ENCODE data around the gene GTF2IRD1.
A peak's percentile ranks its signal among the peaks of the same experiment; 100 is the strongest.

The GTF2IRD1 gene

GRCh38 chr7:74441801-74442200 lies 11.9 kb upstream of the GTF2IRD1 start:
- Histone ChIP-seq H3K9me3 (ENCODE audit: severe bottlenecking) (no peaks in the 10 kb centered on the region), H3K27ac (no peak overlapping the region), H3K36me3 (no peaks in the 10 kb centered on the region), H3K27me3 (ENCODE audit: insufficient read depth, low read depth, severe bottlenecking) (no peaks in the 10 kb centered on the region), H3K4me3 (ENCODE audit: low read depth, low read length) (no peak overlapping the region)
- no peak for DNase-seq
- TF ChIP-seq CTCF (IDR thresholded peaks at IDR 0.05; ENCODE audit: low read depth, low read length), result no peak

- no peak for TF ChIP-seq CTCF (IDR thresholded peaks at IDR 0.05; ENCODE audit: low read depth, low read length)
- no peak for DNase-seq
- H3K36me3 ChIP-seq, result no peaks in the 10 kb centered on the region
- H3K27ac ChIP-seq, result no peak overlapping the region
- H3K9me3 ChIP-seq (ENCODE audit: severe bottlenecking), result no peaks in the 10 kb centered on the region
- H3K4me3 ChIP-seq (ENCODE audit: low read depth, low read length), result no peak overlapping the region
- no peaks in the 10 kb centered on the region for H3K27me3 ChIP-seq (ENCODE audit: insufficient read depth, low read depth, severe bottlenecking)
Observed at GRCh38 chr7:74443543-74444247, 10.0 kb upstream of the GTF2IRD1 start.

GRCh38 chr7:74449144-74449543 lies 4.6 kb upstream of the GTF2IRD1 start:
- Histone ChIP-seq H3K27ac (no peak overlapping the region), H3K4me3 (ENCODE audit: low read depth, low read length) (no peak overlapping the region), H3K36me3 (no peaks in the 10 kb centered on the region), H3K27me3 (ENCODE audit: insufficient read depth, low read depth, severe bottlenecking) (no peaks in the 10 kb centered on the region), H3K9me3 (ENCODE audit: severe bottlenecking) (no peaks in the 10 kb centered on the region)
- TF ChIP-seq CTCF (IDR thresholded peaks at IDR 0.05; ENCODE audit: low read depth, low read length), result no peak
- DNase-seq, result no peak

GRCh38 chr7:74449809-74450397 lies 3.8 kb upstream of the GTF2IRD1 start:
- peak; percentile 88 for TF ChIP-seq CTCF (IDR thresholded peaks at IDR 0.05; ENCODE audit: low read depth, low read length)
- no peaks in the 10 kb centered on the region for H3K27me3 ChIP-seq (ENCODE audit: insufficient read depth, low read depth, severe bottlenecking)
- H3K9me3 ChIP-seq (ENCODE audit: severe bottlenecking), result no peaks in the 10 kb centered on the region
- H3K27ac ChIP-seq, result no peak overlapping the region
- H3K36me3 ChIP-seq, result 0 out of 2 replicates have a peak, but pooled peaks cover 5% of the 10 kb centered on the region
- no peak overlapping the region for H3K4me3 ChIP-seq (ENCODE audit: low read depth, low read length)
- peak; percentile 66 for DNase-seq

GRCh38 chr7:74452748-74453321 lies 871 bp upstream of the GTF2IRD1 start:
- TF ChIP-seq CTCF (IDR thresholded peaks at IDR 0.05; ENCODE audit: low read depth, low read length), result no peak
- H3K27me3 ChIP-seq (ENCODE audit: insufficient read depth, low read depth, severe bottlenecking), result no peaks in the 10 kb centered on the region
- H3K27ac ChIP-seq, result peak overlapping the region; percentile 96
- no peaks in the 10 kb centered on the region for H3K9me3 ChIP-seq (ENCODE audit: severe bottlenecking)
- peak overlapping the region; percentile 88 for H3K4me3 ChIP-seq (ENCODE audit: low read depth, low read length)
- peaks cover 26% of the 10 kb centered on the region for H3K36me3 ChIP-seq
- peak; percentile 89 for DNase-seq

All from WERI-Rb-1 (cell line).